ENCODE data around the gene KCTD5. TPM values are rescaled to one million over a fixed set of nuclear protein-coding genes. Genes with fewer than 3 reads are reported as not detected.
"Not testable (repeated sequence)": the region's sequence is repeated elsewhere in the genome, so short reads cannot be mapped to it uniquely, and the experiment has no call there.

The KCTD5 gene
- total RNA-seq, 1 experiment from 2014 or later, result 66.5 TPM

GRCh38 chr16:2651268-2651871 lies 31.0 kb upstream of the KCTD5 start:
- H4K20me1 ChIP-seq (ENCODE audit: insufficient read depth); H3K79me2 ChIP-seq (ENCODE audit: low read depth); H3K4me3 ChIP-seq; BruUV-seq (replicated peaks); H3K27me3 ChIP-seq (ENCODE audit: insufficient read depth, low read depth); CTCF ChIA-PET; H3F3A ChIP-seq (ENCODE audit: insufficient read depth, low read depth); DNase-seq; H2AFZ ChIP-seq; POLR2A ChIA-PET (ENCODE audit: unreplicated experiment); intact Hi-C loops (cut with micrococcal nuclease; ENCODE audit: unreplicated experiment); H3K36me3 ChIP-seq (ENCODE audit: low read depth); H3K9me3 ChIP-seq (ENCODE audit: insufficient read depth, low read depth); H3K9me2 ChIP-seq (ENCODE audit: insufficient read depth); H3K27ac ChIP-seq; H3K4me2 ChIP-seq; H3K4me1 ChIP-seq (replicated peaks; ENCODE audit: insufficient read depth): not testable (repeated sequence)

DNA sequence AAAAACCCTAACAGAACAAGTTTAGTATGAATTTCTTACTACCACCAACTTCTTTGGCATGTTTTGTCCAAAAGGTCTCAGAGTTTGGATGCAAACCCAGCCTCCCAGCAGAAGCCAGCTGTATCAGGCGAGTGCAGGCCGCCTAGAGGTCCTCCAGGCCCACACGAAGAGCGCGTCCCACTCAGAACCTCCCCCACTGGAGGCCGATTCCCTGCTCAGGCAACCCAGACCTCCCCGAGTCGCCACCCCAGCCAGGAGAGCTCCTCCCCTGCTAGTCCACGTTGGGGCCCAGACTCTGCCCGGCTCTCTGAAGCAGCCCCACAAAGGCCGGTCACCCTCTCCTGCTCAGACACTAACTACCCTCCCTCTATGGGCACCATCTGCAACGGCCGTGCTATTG lies 28.4 kb upstream of the KCTD5 start:
- H3K9me3 ChIP-seq (ENCODE audit: insufficient read depth, low read depth); H3K4me2 ChIP-seq; BruUV-seq (replicated peaks); H3F3A ChIP-seq (ENCODE audit: insufficient read depth, low read depth); H3K36me3 ChIP-seq (ENCODE audit: low read depth); DNase-seq; H3K79me2 ChIP-seq (ENCODE audit: low read depth); H3K4me1 ChIP-seq (replicated peaks; ENCODE audit: insufficient read depth); POLR2A ChIA-PET (ENCODE audit: unreplicated experiment); H3K4me3 ChIP-seq; H2AFZ ChIP-seq; intact Hi-C loops (cut with micrococcal nuclease; ENCODE audit: unreplicated experiment); H4K20me1 ChIP-seq (ENCODE audit: insufficient read depth); H3K27ac ChIP-seq; CTCF ChIA-PET; H3K9me2 ChIP-seq (ENCODE audit: insufficient read depth): not testable (repeated sequence)
- H3K27me3 ChIP-seq (ENCODE audit: insufficient read depth, low read depth), result peaks cover 14% of the 10 kb centered on the region; the same call in 1 of the 2 replicates

GRCh38 chr16:2654949-2655348 lies 27.4 kb upstream of the KCTD5 start:
- H3K4me2 ChIP-seq; intact Hi-C loops (cut with micrococcal nuclease; ENCODE audit: unreplicated experiment); H3K9me2 ChIP-seq (ENCODE audit: insufficient read depth); H3K79me2 ChIP-seq (ENCODE audit: low read depth); H3F3A ChIP-seq (ENCODE audit: insufficient read depth, low read depth); H3K4me1 ChIP-seq (replicated peaks; ENCODE audit: insufficient read depth); H3K36me3 ChIP-seq (ENCODE audit: low read depth); H2AFZ ChIP-seq; H3K27ac ChIP-seq; CTCF ChIA-PET; DNase-seq; H3K4me3 ChIP-seq; POLR2A ChIA-PET (ENCODE audit: unreplicated experiment); BruUV-seq (replicated peaks); H4K20me1 ChIP-seq (ENCODE audit: insufficient read depth); H3K9me3 ChIP-seq (ENCODE audit: insufficient read depth, low read depth): not testable (repeated sequence)
- H3K27me3 ChIP-seq (ENCODE audit: insufficient read depth, low read depth), result peaks cover 14% of the 10 kb centered on the region; the same call in 1 of the 2 replicates

DNA sequence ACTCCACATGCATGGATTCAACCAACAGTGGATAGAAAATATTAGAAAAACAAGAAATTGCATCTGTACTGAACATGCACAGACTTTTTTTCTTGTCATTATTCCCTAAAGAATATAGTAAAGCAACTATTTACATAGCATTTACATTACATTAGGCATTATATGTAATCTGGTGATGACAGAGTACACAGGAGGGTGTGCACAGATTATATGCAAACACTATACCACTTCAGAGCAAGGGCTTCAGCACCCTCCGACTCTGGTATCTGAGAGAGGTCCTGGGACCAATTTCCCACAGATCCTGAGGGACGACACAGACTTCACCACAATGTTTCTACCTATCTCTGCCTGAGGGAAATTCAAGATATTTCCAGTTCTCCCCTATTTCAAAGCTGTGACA lies 25.3 kb upstream of the KCTD5 start:
- ChIA-PET CTCF (no interaction called here), POLR2A (ENCODE audit: unreplicated experiment) (no interaction called here)
- no peak overlapping the region for H2AFZ ChIP-seq
- no TSS peak for BruUV-seq (replicated peaks)
- no peaks in the 10 kb centered on the region for H3K4me1 ChIP-seq (replicated peaks; ENCODE audit: insufficient read depth)
- H3K27me3 ChIP-seq (ENCODE audit: insufficient read depth, low read depth), result peaks cover 14% of the 10 kb centered on the region; the same call in 1 of the 2 replicates
- intact Hi-C loops (cut with micrococcal nuclease; ENCODE audit: unreplicated experiment), result no loop called here
- TF ChIP-seq CTCF (conservative IDR thresholded peaks at IDR 0.05) (no peak), EZH2 (IDR thresholded peaks at IDR 0.05; ENCODE audit: low read depth) (no peak)
- H3K4me2 ChIP-seq, result no peak overlapping the region
- no peaks in the 10 kb centered on the region for H3K79me2 ChIP-seq (ENCODE audit: low read depth)
- peaks cover 7% of the 10 kb centered on the region; the same call in 1 of the 2 replicates for H3F3A ChIP-seq (ENCODE audit: insufficient read depth, low read depth)
- H3K9me3 ChIP-seq (ENCODE audit: insufficient read depth, low read depth), result no peaks in the 10 kb centered on the region
- no peaks in the 10 kb centered on the region for H3K36me3 ChIP-seq (ENCODE audit: low read depth)
- H4K20me1 ChIP-seq (ENCODE audit: insufficient read depth), result no peaks in the 10 kb centered on the region; the same call in 1 of the 2 replicates
- no peak overlapping the region for H3K4me3 ChIP-seq
- H3K27ac ChIP-seq, result no peak overlapping the region
- no peak for DNase-seq
- no peaks in the 10 kb centered on the region for H3K9me2 ChIP-seq (ENCODE audit: insufficient read depth)

DNA sequence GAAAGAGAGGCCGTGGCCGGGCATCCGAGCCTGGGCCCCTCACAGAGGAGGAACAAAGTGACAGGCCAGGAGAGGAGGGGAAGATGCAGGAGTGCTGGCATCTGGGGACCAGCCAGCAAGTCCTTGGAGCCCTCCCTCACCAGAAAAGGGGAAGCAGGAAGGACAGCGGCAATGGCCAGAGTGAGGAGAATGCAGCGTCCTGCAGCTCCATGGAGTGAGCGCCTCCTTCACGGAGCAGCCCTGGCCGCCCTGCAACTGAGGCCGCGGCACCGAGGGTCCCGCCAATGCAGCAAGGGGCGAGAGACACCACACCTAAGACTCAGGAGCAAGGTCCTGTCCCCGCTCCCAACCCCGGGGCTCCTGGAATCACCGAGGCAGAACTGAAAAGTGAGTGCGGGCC lies 24.5 kb upstream of the KCTD5 start:
- intact Hi-C loops (cut with micrococcal nuclease; ENCODE audit: unreplicated experiment); H3K9me2 ChIP-seq (ENCODE audit: insufficient read depth); H2AFZ ChIP-seq; H4K20me1 ChIP-seq (ENCODE audit: insufficient read depth); H3K4me3 ChIP-seq; POLR2A ChIA-PET (ENCODE audit: unreplicated experiment); H3K9me3 ChIP-seq (ENCODE audit: insufficient read depth, low read depth); H3K36me3 ChIP-seq (ENCODE audit: low read depth); H3K4me1 ChIP-seq (replicated peaks; ENCODE audit: insufficient read depth); DNase-seq; H3K27ac ChIP-seq; H3K4me2 ChIP-seq; CTCF ChIA-PET; BruUV-seq (replicated peaks); H3K79me2 ChIP-seq (ENCODE audit: low read depth): not testable (repeated sequence)
- Histone ChIP-seq H3K27me3 (ENCODE audit: insufficient read depth, low read depth) (peaks cover 14% of the 10 kb centered on the region; the same call in 1 of the 2 replicates), H3F3A (ENCODE audit: insufficient read depth, low read depth) (peaks cover 12% of the 10 kb centered on the region; the same call in 1 of the 2 replicates)

GRCh38 chr16:2659560-2659959 lies 22.8 kb upstream of the KCTD5 start:
- not testable (repeated sequence) for H3K4me2 ChIP-seq

More at GRCh38 chr16:2659560-2659959, 22.8 kb upstream of the KCTD5 start:
- BruUV-seq (replicated peaks); H3K9me3 ChIP-seq (ENCODE audit: insufficient read depth, low read depth); H2AFZ ChIP-seq; DNase-seq; H3K9me2 ChIP-seq (ENCODE audit: insufficient read depth); H4K20me1 ChIP-seq (ENCODE audit: insufficient read depth); H3K4me1 ChIP-seq (replicated peaks; ENCODE audit: insufficient read depth); H3K79me2 ChIP-seq (ENCODE audit: low read depth); H3K4me3 ChIP-seq; intact Hi-C loops (cut with micrococcal nuclease; ENCODE audit: unreplicated experiment); CTCF ChIA-PET; H3K36me3 ChIP-seq (ENCODE audit: low read depth); H3K27ac ChIP-seq; POLR2A ChIA-PET (ENCODE audit: unreplicated experiment): not testable (repeated sequence)
- H3K27me3 ChIP-seq (ENCODE audit: insufficient read depth, low read depth), result peaks cover 14% of the 10 kb centered on the region; the same call in 1 of the 2 replicates
- peaks cover 12% of the 10 kb centered on the region; the same call in 1 of the 2 replicates for H3F3A ChIP-seq (ENCODE audit: insufficient read depth, low read depth)

Measured in PC-9 (cell line).